ENCODE measurements around the gene PCTP.

- TF ChIP-seq CTCF (IDR thresholded peaks at IDR 0.05; ENCODE audit: poor library complexity) (no peak), EZH2 (IDR thresholded peaks at IDR 0.05; ENCODE audit: borderline replicate concordance) (no peak), EZH2phosphoT487 (IDR thresholded peaks at IDR 0.05; ENCODE audit: low read depth, severe bottlenecking, unreplicated experiment) (no peak)
Observed at GRCh38 chr17:55768936-55769624, 18.2 kb downstream of the PCTP start.
